ENCODE data around the gene LRP4.

DNA sequence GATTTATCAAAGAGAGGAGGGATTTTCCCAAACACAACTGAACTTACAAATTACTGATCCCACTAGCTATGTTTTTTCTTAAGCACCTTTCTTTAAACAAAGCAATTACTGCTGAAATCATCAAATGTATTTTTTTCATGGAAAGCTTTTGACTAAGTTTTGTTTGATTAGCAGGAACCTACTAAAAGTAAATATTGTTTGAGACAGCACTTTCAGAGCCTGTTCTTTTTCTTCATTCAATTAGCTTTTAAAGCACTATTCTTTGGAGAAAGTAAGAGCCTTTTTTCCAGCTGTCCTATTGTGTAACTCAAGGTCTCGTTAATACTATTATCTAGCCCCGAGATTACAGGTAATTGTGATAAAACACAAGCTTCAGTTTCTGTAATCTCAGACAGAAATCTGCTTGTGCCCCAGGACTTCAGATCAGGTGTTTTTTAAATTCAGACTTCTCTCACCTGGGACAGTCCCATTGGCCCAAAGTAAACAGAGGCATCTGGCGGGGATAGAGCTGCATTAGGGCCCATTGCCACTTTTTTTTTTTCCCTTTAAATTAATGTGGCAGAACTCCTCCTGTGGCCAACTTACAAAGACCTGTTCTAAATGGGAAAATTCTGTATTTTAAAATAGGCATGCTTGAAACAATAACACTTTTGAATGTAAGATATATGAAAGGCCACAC, 29.2 kb upstream of the LRP4 start:
- TF ChIP-seq, protein P1, sequence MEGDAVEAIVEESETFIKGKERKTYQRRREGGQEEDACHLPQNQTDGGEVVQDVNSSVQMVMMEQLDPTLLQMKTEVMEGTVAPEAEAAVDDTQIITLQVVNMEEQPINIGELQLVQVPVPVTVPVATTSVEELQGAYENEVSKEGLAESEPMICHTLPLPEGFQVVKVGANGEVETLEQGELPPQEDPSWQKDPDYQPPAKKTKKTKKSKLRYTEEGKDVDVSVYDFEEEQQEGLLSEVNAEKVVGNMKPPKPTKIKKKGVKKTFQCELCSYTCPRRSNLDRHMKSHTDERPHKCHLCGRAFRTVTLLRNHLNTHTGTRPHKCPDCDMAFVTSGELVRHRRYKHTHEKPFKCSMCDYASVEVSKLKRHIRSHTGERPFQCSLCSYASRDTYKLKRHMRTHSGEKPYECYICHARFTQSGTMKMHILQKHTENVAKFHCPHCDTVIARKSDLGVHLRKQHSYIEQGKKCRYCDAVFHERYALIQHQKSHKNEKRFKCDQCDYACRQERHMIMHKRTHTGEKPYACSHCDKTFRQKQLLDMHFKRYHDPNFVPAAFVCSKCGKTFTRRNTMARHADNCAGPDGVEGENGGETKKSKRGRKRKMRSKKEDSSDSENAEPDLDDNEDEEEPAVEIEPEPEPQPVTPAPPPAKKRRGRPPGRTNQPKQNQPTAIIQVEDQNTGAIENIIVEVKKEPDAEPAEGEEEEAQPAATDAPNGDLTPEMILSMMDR (IDR thresholded peaks at IDR 0.05; ENCODE audit: insufficient read depth, low read length), result no peak
- TF ChIP-seq, protein P2, sequence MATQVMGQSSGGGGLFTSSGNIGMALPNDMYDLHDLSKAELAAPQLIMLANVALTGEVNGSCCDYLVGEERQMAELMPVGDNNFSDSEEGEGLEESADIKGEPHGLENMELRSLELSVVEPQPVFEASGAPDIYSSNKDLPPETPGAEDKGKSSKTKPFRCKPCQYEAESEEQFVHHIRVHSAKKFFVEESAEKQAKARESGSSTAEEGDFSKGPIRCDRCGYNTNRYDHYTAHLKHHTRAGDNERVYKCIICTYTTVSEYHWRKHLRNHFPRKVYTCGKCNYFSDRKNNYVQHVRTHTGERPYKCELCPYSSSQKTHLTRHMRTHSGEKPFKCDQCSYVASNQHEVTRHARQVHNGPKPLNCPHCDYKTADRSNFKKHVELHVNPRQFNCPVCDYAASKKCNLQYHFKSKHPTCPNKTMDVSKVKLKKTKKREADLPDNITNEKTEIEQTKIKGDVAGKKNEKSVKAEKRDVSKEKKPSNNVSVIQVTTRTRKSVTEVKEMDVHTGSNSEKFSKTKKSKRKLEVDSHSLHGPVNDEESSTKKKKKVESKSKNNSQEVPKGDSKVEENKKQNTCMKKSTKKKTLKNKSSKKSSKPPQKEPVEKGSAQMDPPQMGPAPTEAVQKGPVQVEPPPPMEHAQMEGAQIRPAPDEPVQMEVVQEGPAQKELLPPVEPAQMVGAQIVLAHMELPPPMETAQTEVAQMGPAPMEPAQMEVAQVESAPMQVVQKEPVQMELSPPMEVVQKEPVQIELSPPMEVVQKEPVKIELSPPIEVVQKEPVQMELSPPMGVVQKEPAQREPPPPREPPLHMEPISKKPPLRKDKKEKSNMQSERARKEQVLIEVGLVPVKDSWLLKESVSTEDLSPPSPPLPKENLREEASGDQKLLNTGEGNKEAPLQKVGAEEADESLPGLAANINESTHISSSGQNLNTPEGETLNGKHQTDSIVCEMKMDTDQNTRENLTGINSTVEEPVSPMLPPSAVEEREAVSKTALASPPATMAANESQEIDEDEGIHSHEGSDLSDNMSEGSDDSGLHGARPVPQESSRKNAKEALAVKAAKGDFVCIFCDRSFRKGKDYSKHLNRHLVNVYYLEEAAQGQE (IDR thresholded peaks at IDR 0.05; ENCODE audit: insufficient replicate concordance, low read depth), result no peak
- TF ChIP-seq POLR2AphosphoS5 (IDR thresholded peaks at IDR 0.05; ENCODE audit: low read depth), result no peak
- no peak for TF ChIP-seq GABPA (IDR thresholded peaks at IDR 0.05; ENCODE audit: low read depth)
- no peak for TF ChIP-seq SPI1 (IDR thresholded peaks at IDR 0.05; ENCODE audit: borderline replicate concordance, low read depth)
